GM12892 (cell line): Measurements from ENCODE around the gene FCF1.

Experiments
- POLR2A ChIP-seq: IDR thresholded peaks from 2 replicates; pipeline ENCODE4 v1.6.1; 2011; ENCODE audit warnings: low read depth, low read length, control low read depth
- POLR2AphosphoS5 ChIP-seq: IDR thresholded peaks from 2 replicates; pipeline ENCODE4 v1.6.1; 2011; ENCODE audit warnings: low read depth, low read length, control low read depth
- TAF1 ChIP-seq: IDR thresholded peaks from 2 replicates; pipeline ENCODE4 v1.6.1; 2011; ENCODE audit warnings: low read depth, mild to moderate bottlenecking, control low read depth, low read length, borderline replicate concordance

DNA sequence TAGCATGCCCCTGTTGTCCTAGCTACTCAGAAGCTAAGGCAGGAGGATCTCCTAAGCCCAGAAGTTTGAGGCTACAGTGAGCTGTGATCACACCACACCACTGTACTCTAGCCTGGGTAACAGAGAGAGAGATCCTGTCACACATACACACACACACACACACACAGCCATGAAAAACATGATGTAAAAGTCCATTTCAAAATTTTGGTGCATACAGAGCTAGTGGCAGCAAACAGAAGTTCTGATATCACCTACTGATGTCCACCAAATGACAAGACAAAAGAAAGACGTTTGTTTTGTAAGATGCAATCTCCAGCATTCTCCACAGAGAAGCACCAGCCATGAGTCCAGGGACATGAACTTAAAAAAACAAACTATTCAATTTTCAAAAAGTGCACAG is 15.9 kb upstream of the FCF1 start:
- TF ChIP-seq POLR2A (no peak), POLR2AphosphoS5 (no peak), TAF1 (no peak)
